Measurements from ENCODE around the gene IFIT1B. TPM values are rescaled to one million over a fixed set of nuclear protein-coding genes. Genes with fewer than 3 reads are reported as not detected.

The IFIT1B gene
- total and polyA plus RNA-seq, 9 of the 15 experiments (the other 6 are each of a cell fraction or from before 2014, with no cell fraction given) = not detected

- no peak for DNase-seq (ENCODE audit: extremely low read depth in 1 of 4, low spot score in 3 of 4)
- intact Hi-C loops (cut with micrococcal nuclease) (no loop called here), in situ Hi-C loops (cut with MboI) (no loop called here)
- peaks cover 0 to 15% of the 10 kb centered on the region in 2 experiments; a peak in 3 of 5 replicates for H3K4me1 ChIP-seq (replicated peaks in 1 of 2; ENCODE audit: control insufficient read depth in 2 of 2, insufficient read depth in 2 of 2, low read length in 2 of 2)
- no peaks in the 10 kb centered on the region; the same call in 1 of the 2 replicates for H3K9me3 ChIP-seq (replicated peaks; ENCODE audit: control insufficient read depth, insufficient read depth, low read depth, low read length)
- no peak overlapping the region for H3K4me3 ChIP-seq
- 0% methylated on average over 2 of the region's 2 CpGs for whole genome bisulfite sequencing (ENCODE audit: insufficient coverage, low coverage, missing lambda C conversion rate)
- BruUV-seq (replicated peaks) = no TSS peak
- H3K4me2 ChIP-seq (ENCODE audit: insufficient read depth, low read length) = no peak overlapping the region
- no peak overlapping the region for H3K9ac ChIP-seq (ENCODE audit: insufficient read depth in 1 of 2, low read depth in 2 of 2, low read length in 2 of 2)
- ChIA-PET POLR2A (no interaction called here), CTCF (ENCODE audit: low intra/inter-chr PET ratio) (no interaction called here)
- ATAC-seq = no peak
- FAIRE-seq = no peak
- H3K27me3 ChIP-seq (ENCODE audit: control insufficient read depth in 2 of 2, insufficient read depth in 2 of 2, low read length in 2 of 2) = no peaks in the 10 kb centered on the region
- no peaks in the 10 kb centered on the region for H3K9me1 ChIP-seq (ENCODE audit: control insufficient read depth, insufficient read depth, low read length)
- H3K79me2 ChIP-seq (ENCODE audit: control insufficient read depth, insufficient read depth, low read length) = no peaks in the 10 kb centered on the region
- H4K20me1 ChIP-seq (replicated peaks; ENCODE audit: control insufficient read depth, insufficient read depth, low read length) = no peaks in the 10 kb centered on the region
- H3K27ac ChIP-seq (ENCODE audit: extremely low read depth, low read depth, low read length) = no peak overlapping the region
- no peak overlapping the region for H2AFZ ChIP-seq (ENCODE audit: low read depth, low read length)
- no peaks in the 10 kb centered on the region for H3K36me3 ChIP-seq (ENCODE audit: control insufficient read depth, insufficient read depth, low read length)
- TF ChIP-seq HDAC2 (IDR thresholded peaks at IDR 0.05) = no peak
- TF ChIP-seq HNRNPUL1 (IDR thresholded peaks at IDR 0.05; ENCODE audit: low read length) = no peak
- TF ChIP-seq MAFK (IDR thresholded peaks at IDR 0.05; ENCODE audit: low read length) = no peak
- TF ChIP-seq KAT2B (IDR thresholded peaks at IDR 0.05; ENCODE audit: low read depth, low read length) = no peak
- no peak for TF ChIP-seq REST (IDR thresholded peaks at IDR 0.05; ENCODE audit: borderline replicate concordance)
- TF ChIP-seq REST (CRISPR knock-in tag; IDR thresholded peaks at IDR 0.05; ENCODE audit: low read depth) = no peak
- no peak for TF ChIP-seq ZNF24 (IDR thresholded peaks at IDR 0.05)
- TF ChIP-seq CTCF (IDR thresholded peaks at IDR 0.05 in 2 of 3, conservative IDR thresholded peaks at IDR 0.05 in 1 of 3; ENCODE audit: insufficient read depth in 2 of 3, low read depth in 1 of 3, low read length in 3 of 3) = no peak
- TF ChIP-seq BCL6 (CRISPR knock-in tag; IDR thresholded peaks at IDR 0.05) = no peak
- TF ChIP-seq CREB3 (tag; conservative IDR thresholded peaks at IDR 0.05; ENCODE audit: low read depth) = no peak
- TF ChIP-seq MAX (CRISPR knock-in tag; IDR thresholded peaks at IDR 0.05) = no peak
Observed at GRCh38 chr10:89357975-89358374, 19.9 kb upstream of the IFIT1B start.

Data from K562 (cell line).